Astrocyte (in vitro differentiated cells and primary cell): ENCODE data around the gene RSAD1.

ENCODE experiments used
- EZH2 ChIP-seq: IDR thresholded peaks from 2 replicates; pipeline ENCODE4 v1.6.1; 2012; ENCODE audit warnings: mild to moderate bottlenecking, low read length, inconsistent platforms; ENCODE audit not compliant: insufficient read depth
- TF ChIP-seq, protein P1 (sequence below): IDR thresholded peaks from 2 replicates; pipeline ENCODE4 v1.5.1; 2011; ENCODE audit warnings: low read depth, mild to moderate bottlenecking, inconsistent platforms, low read length, moderate library complexity; ENCODE audit not compliant: insufficient read depth

DNA sequence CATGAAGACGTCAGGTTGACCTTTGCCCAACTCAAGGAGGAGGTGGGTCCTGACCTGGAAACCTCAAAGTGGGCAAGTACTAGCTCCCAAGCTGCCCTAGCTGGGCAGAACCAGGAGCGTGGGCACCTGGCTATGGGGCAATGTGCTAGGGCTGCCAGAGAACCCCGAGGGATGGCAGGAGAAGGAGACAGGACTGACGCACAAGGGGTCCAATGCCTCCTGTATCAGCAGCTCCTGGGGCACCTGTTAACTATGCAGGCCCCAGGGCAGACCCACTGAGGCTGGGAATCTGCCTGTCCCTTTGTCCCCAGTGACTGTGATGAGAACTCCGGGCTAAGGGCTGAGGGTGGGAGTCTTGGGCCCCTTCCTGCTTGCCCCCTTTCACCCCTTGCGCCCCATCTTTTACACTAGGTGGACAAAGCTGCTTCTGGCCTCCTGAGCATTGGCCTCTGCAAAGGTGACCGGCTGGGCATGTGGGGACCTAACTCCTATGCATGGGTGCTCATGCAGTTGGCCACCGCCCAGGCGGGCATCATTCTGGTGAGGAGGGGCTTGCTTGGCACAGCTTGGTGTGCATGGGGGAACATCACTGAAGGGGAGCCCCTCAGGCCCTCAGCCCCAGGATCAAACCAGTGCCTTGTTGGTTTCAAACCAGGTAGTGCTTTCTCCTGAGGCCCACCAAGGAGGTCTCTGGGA, 17.7 kb upstream of the RSAD1 start:
- TF ChIP-seq, protein P1, sequence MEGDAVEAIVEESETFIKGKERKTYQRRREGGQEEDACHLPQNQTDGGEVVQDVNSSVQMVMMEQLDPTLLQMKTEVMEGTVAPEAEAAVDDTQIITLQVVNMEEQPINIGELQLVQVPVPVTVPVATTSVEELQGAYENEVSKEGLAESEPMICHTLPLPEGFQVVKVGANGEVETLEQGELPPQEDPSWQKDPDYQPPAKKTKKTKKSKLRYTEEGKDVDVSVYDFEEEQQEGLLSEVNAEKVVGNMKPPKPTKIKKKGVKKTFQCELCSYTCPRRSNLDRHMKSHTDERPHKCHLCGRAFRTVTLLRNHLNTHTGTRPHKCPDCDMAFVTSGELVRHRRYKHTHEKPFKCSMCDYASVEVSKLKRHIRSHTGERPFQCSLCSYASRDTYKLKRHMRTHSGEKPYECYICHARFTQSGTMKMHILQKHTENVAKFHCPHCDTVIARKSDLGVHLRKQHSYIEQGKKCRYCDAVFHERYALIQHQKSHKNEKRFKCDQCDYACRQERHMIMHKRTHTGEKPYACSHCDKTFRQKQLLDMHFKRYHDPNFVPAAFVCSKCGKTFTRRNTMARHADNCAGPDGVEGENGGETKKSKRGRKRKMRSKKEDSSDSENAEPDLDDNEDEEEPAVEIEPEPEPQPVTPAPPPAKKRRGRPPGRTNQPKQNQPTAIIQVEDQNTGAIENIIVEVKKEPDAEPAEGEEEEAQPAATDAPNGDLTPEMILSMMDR = no peak
- no peak for TF ChIP-seq EZH2
